GM21619 (cell line): Measurements from ENCODE around the gene LRRC45.

Experiments used
- ATAC-seq: cut with Tn5 transposase; IDR thresholded peaks from one replicate; pipeline ENCODE4 v1.9.1; 2021; ENCODE audit not compliant: unreplicated experiment

LRRC45 gene

DNA sequence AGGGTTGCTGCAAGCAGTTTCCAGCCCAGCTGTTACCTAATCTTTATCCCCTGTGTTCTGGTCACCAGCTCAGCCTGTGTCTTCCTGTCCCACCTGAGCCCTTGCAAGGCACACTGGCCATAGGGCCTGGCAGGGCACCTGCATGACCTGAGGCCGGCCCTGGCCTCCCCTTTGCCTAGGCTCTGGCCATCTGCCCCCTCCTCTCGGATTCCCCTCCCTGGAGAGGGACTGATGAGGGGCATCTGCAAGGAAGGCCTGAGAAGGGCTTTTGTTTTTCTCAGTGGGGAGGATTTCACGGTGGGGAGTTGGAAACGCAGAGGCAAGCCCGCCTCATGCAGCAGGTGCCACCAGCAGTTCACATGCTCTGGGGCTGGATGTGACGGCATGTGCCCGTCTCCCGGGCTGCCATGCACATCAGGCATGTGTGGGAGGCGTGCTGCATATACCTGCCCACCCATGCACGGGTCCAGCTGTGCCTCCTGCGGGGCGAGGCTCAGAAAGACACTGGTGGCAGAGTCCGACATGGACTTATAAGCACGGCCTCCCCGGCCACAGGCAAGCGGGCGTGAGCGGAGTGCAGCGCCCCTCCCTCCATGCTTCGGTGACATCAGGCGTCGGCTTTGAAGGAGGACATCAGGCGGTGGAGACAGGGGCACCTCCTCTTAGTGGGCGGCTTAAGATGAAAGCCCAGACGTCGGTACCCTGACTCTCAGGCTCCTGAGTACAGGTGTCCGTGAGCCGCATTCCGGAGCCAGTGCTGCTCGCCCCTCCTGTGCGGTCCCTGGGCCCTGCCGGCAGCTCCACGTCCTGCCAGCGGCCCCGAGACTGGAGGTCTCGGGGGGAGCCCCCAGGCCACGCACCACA is 29.1 kb upstream of the LRRC45 start:
- no peak for ATAC-seq

DNA sequence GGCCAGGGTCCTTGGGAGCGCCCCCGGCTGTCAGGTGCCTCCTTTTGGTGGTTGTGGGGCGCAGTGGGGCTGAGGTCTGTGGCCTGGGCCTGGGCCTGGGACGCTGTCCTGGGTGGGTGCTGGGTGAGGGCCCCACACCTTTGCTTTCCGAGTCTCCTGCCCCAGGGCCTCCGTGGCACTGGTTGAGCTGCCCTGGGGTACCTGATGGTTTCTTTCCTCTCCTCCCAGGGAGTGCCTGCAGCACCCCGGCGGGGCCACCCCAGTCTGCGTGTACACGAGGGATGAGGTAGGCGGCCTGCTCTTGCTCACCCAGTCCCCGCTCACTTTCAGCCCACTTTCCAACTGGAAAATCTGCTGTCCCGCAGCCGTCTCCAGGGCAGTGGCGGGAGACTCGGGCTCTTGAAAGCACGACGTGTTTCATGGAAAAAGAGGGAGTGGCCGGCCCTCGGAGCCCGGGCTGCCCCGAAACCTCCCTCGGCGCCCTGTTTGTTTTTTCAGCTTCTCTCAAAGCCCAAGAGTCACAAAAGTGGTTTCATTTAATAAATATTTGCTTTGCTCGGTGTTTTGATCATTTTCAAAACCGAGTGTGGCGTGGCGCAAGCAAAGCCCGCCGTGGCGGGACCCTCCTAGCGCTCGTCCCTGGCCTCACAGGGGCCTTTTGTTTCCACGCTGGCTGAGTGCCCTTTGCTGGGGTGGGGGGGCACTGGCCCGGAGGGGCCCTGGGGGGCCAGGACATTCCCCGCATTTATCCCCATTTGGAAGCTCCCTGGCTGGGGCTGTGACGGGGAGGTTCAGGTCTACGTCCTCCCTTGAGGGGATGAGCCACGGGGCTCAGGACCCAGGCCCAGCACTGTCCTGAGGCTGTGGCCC is 28.3 kb upstream of the LRRC45 start:
- no peak for ATAC-seq

DNA sequence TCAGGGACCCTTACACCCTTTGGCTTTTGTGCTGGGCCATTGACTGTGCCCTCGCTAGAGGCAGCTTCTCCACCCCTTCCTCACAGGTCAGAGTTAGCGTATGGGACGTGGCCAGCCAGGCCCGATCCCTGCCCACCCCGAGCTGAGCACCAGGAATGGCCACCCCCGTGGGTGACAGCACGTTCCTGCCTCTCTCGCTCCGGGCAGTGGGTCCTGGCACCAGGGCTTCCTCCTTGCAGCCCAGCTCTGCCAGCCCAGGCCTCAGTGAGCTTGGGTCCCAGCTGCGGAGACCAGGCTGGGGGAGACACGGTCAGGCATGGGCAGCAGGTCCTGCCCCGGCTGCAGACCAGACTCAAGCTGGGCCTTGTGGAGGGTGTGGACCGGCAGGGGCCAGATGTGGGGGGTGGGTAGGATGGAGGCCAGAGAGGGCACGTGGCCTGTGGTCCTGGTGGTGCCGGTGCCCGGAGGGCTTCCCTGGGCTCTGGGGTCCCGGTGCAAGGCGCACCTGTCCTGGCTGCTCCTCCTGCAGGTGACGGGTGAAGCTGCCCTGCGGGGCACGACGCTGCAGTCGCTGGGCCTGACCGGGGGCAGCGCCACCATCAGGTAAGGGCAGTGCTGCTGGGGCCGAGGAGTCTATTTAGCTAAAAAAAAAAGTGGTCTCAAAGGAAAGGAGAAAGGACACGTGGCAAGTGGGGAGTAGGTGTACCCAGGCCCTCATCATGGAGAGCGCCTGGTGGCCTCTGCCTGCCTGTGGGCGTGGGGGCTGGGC is 27.5 kb upstream of the LRRC45 start:
- ATAC-seq: no peak

DNA sequence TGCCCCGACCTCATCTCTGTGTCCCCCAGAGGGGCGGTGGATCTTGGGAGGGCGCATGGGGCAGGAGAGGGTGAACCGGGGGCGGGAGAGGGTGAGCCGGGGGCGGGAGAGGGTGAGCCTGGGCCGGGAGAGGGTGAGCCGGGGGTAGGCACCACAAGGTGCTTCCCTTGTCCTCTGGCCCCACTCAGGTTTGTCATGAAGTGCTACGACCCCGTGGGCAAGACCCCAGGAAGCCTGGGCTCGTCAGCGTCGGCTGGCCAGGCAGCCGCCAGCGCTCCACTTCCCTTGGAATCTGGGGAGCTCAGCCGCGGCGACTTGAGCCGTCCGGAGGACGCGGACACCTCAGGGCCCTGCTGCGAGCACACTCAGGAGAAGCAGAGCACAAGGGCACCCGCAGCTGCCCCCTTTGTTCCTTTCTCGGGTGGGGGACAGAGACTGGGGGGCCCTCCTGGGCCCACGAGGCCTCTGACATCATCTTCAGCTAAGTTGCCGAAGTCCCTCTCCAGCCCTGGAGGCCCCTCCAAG is 26.8 kb upstream of the LRRC45 start:
- ATAC-seq: no peak

DNA sequence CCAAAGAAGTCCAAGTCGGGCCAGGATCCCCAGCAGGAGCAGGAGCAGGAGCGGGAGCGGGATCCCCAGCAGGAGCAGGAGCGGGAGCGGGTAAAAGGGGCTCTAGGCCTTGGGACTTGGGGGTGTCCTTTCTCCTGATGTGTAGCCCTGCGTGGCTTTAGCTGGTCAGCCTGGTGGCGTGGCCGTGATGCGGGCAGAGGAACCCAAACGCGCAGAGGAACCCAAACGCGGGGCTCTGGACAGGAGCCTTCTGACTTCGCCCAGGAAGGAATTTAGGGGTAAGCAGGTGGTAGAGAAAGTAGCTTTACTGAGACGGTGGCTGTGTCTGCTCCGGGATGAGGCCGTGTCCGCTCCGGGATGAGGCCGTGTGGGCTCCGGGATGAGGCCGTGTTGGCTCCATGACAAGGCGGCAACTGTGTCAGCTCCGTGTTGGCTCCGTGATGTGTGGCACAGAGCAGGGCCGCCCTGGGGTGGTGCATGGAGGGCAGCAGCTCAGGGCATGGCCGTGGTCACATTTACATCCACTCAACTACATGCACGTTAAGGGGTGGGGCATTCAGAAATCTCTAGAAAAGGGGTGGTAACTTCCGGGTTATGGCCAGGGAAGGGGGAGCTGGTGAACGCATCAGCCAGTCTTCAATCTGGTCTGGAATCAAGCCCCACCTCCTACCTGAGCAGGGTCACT is 26.2 kb upstream of the LRRC45 start:
- no peak for ATAC-seq

DNA sequence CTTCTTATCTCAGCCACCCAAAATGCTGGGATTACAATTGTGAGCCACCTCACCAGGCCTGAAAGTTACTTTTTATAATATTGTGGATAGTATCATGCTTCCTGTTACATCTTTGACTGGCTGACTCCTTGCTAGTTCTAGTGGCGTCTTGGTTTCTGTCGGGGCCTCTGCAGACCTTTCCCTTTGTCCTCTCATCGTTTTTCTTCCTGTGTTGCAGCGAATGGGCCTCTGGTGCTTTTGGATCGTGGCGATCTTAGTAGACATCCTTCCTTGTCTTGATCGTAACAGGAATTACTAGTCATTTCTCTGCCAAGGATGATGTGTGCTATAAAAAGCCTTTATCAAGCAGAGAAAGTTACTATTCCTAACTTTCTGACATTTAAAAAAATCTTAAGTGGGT is 24.9 kb upstream of the LRRC45 start:
- no peak for ATAC-seq

DNA sequence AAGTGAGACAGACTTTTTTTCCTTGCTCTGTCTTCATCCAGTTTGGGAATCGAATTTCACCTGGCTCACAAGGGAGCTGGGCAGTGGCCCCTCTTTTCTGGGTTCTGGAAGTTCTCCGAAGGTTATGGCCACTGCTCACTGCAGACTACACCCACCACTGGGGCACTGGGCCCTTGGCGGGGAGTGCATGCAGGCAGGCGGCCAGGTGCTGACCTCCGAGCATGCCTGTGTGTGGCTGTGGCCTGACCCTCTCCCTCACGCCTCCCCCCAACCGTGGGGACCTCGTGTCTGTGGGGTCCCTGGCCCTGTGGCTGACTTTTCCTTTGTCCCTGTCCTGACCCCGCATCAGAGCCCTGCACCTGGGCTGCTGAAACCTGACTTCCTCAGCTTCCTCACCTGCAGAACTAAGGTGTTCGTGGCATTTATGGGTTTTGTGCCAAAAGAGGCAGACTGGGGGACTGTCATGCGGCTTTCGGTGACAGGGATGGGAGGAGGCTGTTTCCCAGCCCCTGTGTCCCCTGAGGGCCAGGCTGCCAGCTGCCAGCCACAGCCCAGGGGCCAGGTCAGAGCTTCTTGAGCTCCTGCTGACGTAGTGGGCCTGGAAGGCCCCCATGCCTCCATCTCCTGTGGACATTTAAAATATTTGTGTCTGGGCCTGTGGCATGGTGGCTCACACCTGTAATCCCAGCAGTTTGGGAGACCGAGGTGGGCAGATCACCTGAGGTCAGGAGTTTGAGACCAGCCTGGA is 24.2 kb upstream of the LRRC45 start:
- no peak for ATAC-seq

DNA sequence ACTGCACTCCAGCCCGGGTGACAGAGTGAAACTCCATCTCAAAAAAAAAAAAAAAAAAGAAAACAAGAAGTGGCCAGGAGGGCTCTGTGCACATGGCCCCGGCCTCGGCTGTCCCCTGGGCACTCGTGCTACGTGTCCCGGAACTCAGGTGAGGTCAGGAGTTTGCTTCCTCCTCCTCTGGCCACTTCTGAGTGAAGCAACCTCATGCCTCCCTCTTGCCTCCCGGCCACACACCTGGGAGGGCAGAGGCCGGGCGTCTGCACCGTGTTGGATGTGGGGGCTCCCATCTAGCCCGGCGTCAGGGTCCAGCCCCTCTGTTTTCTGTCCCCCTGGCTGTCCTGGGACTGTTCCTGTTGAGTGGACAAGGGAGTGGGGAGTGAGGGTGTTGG is 23.5 kb upstream of the LRRC45 start:
- ATAC-seq: no peak

DNA sequence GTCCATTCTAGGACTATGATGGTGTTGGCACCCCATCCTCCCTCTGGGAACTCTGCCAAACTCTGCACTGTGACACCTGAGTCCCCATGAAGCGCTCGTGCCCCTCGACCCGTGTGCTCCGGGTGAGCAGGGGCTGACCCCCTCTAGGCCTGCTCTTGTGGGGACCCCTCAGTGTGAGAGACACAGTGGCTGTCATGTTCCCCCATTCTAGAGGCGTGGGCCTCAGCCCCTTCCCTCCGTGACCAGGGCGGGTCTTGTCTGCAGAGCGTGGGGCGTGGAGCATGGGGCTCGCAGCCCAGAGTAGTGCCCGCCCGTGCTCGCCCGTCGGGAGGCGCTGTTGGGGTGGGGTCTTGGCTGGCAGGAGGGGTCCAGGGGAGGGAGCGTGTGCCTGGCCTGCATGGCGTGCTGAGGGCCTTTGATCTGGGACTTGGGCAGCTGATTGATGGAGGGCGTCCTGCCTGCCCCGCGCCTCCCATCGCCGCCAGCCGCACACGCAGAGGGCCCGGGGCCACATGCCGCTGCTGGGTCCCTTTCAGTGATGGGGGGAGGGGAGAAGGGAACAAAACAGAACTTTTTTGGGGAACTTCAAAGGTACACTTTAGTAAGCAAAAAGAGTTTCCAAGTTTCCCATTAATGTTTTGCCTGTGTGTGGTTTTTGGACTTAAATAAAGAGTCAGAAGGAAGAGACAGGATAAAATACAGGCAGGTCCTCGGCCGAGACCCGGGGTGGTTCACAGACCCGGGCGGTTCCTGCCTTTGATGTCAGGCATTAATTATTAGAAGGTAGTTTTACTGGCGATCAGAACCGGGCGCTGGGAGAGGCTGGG is 22.9 kb upstream of the LRRC45 start:
- ATAC-seq: no peak

DNA sequence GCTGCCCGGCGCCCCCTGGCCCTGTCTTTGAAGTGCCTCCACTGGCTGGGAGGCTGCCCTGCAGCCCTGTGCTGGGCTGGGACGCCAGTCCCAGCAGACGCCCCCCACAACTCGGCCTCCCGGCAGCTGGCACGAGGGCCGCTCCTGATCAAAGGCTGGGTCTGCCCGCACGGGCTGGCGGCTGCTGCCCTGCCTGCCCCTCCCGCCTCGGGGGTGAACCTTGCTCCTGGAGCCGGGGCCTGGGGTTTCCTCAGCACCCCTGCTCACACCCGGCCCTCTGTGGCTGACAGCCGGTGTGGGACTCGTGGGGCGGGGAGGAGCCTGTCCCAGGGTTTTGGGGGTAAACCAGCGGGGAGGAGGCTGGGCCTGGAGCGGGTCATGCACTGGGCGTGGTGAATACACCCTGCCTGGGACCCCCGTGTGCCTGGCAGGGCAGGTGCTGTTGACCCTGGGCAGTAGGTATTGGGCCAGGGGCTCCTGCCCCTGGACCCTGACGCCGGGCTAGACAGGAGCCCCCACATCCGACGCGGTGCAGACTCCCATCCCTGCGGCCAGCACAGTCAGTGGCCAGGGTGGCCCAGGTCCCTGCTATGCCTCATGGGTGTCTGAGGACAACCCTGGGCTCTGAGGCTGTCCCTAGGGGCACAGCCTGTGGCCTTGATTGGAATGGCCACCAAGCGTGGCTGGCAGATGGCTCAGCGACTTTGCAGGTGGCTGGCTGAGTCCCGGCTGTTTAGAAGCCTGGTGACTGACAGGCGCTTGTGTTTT is 22.1 kb upstream of the LRRC45 start:
- ATAC-seq: no peak

DNA sequence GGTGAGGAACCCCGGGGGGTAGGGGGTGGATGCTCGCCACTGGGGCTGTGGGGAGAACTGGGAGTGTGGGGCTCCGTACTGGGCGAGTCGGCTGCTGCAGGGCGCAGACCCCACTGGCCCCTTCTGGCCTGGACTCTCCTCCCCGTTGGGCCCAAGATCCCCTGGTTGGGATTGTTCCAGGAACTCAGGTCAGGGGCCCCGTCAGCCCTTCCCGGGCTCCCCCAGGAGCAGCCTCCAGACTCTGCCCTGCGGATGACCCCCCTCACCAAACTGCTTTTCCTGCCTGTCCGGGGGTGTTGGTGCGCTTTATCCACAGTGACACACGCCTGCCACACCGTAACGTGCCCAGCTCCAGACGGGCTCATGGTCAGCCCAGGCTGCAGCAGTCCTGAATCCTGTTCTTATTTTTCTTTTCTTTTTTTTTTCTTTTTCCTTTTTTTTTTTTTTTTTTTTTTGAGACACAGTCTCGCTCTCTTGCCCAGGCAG is 21.5 kb upstream of the LRRC45 start:
- no peak for ATAC-seq

DNA sequence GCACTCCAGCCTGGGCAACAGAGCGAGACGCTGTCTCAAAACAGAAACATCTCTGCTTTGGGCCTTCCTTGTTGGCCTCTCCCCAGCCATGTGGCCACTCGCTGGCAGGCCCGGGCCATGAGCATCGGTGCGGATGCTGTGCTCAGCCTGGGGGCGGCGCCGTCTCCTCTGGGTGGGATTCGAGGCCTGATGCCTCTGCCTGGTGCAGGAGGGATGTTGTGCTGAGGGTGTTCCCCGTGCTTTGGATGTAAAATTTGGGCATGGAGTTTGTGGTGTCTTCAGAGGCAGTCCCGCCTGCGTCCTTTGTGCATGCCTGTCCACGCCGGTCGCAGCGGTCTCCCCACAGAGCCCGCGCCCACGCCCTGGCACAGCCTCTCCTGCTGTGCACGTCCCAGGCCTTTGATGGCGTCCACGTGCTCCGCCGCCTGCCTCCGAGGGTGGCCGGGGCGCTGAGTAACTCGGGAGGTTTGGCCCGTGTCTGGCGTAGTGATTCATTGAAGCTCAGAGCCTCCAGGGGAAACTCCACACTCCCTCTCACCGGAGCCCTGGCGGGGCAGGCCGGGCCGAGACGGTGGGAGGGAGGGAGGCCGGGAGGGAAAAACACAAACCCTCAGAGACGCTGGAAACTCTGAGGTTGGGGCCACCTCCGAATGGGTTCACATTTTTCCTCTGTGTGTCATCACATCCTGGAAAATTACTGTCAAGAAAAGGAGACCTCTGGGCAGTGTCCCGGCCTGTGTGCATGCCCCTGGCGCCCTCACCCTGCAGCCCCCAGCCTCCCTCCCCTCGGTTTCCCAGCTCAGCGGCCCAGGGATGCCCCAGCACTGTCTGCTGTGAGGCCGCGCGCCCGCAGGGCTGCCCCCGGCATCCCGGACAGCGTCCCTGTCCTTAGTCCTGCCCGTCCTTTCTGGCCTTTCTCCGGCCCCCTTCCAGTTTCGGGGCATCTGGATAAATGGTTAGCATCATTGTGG is 19.4 kb upstream of the LRRC45 start:
- no peak for ATAC-seq

DNA sequence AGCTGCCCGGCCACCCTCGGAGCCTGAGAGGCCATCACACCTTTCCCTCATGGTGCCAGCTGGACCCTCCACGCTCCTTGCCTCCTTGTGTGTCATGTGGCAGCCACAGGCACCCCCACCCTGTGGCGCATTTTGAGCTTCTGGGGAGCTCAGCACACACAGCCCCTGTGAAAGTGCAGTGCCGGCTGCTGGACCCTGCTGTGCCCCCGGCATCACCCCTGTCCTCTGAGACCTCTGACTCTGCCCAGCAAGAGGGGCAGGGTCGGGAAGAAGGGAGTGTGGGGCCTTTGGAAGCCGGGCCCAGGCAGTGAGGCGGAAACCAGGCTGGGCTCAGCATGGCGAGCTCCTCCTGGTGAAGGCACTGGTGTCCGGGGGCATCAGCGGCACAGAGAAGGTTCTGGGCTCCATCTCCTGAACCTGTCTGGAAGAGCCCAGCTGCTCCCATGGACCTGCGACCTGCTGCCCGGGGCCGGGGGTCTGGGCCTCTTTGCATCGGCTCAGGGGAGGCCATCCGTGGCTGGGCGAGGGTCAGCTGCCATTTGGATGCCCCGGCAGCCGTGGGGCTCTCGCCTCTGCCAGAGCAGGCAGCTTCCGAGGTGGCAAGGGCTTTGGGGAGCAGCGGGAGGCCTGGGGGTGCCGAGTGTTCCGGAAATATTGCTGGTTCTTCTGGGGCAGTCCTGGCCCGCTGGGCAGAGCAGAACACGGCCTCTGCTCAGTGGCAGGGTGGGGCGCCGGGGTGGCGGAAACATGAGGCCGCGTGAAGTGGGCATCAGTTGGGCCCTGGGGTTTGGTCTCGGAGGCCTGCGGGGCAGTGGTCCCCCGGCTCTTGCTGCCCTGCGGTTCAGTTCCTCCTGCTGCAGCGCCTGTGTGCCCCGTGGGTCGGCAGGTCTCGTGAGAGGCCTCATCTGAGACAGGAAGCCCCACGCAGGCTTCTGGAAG is 18.3 kb upstream of the LRRC45 start:
- ATAC-seq: no peak

DNA sequence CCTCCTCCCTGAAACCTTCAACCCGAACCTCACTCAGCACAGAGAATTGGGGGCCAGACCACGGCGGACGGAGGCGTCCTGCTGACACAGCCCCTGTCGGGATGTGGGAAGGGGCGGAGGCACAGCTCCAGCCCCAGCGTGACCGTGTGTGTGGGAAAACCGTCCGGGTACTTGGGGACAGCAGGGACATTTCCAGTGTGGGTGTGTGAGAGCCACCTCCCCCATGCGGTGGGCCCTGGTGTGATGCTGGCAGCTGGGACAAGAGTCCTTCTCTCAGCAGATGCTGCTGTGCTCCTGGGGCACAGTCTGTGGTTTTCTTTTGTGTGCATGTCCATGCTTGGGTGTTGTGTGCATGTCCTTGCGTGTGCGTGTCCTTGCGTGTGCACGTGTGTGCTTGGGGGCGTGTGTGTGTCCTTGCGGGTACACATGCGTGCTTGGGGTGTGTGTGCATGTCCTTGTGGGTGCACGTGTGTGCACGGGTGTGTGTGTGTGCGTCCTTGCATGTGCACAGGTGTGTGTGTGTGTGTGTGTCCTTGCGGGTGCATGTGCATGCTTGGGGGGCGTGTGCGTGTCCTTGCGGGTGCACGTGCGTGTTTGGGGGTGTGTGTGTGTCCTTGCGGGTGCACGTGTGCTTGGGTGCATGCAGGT is 17.3 kb upstream of the LRRC45 start:
- no peak for ATAC-seq

DNA sequence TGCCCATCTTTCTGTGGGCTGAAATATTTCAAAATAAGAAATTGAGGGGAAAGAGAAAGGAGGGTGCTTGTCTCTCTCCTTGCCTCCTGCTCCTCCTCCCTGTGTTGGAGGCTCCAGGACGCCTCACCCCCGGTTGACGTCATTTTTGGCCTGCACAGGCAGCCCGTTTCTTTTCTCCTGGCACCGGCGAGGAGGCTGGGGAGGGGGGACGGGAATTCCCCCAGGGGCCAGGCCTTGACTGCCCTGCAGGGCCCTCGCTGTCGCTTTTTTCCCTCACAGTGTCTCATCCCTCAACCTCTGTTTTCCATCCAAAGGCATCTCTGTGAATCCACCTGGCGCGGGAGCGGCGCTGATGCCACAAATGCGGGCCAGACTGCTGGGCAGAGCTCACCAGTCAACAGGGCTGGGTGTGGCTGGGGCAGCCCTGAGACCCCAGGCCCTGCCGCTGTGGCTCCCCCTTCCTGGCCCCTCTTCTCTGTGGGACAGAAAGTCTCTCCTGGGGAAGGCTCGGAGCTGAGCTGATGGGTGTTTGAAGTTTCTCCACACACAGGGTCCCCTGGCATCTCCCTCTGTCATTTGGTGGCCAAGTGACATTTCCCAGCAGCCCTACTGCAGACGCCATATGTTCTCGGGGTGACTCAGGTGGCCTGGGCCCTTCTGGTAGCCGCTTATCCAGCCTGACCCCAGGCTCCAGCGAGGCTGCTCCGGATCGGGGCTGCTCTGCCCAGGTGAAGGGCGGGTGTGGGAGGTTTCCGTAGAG is 16.5 kb upstream of the LRRC45 start:
- no peak for ATAC-seq
